Mucosa of rectum (tissue), 2 donors: ENCODE results near the gene SORCS3.

Source experiments
- H3K27ac ChIP-seq, 2 donors: one replicate each; pipeline ENCODE4 v1.7.0; 2013; ENCODE audit warnings: inconsistent platforms in 2 of 2, low read depth in 2 of 2, low read length in 2 of 2
- H3K27me3 ChIP-seq, 2 donors: one replicate each; pipeline ENCODE4 v1.7.0; 2013; ENCODE audit warnings: low read length in 2 of 2; ENCODE audit not compliant: control insufficient read depth in 2 of 2, insufficient read depth in 2 of 2
- H3K36me3 ChIP-seq, 2 donors: one replicate each; pipeline ENCODE4 v1.7.0; 2013; ENCODE audit warnings: low read length in 2 of 2; ENCODE audit not compliant: control insufficient read depth in 2 of 2, insufficient read depth in 2 of 2
- H3K4me1 ChIP-seq, 2 donors: one replicate each; pipeline ENCODE4 v1.7.0; 2013; ENCODE audit warnings: low read length in 2 of 2, mild to moderate bottlenecking in 1 of 2; ENCODE audit not compliant: control insufficient read depth in 2 of 2, insufficient read depth in 2 of 2
- H3K4me3 ChIP-seq, 2 donors: one replicate each; pipeline ENCODE4 v1.7.0; 2013; ENCODE audit warnings: low read length in 2 of 2
- H3K9ac ChIP-seq, 2 donors: one replicate each; pipeline ENCODE4 v1.7.0; 2013; ENCODE audit warnings: low read length in 2 of 2, low read depth in 1 of 2, mild to moderate bottlenecking in 1 of 2
- H3K9me3 ChIP-seq, 2 donors: one replicate each; pipeline ENCODE4 v1.7.0; 2013; ENCODE audit warnings: low read length in 2 of 2; ENCODE audit not compliant: control insufficient read depth in 2 of 2
- donor health status: healthy.
- donor health status: Normal muscosa, but diverticular disease.

SORCS3 gene

GRCh38 chr10:105278439-105278838 is 637.3 kb downstream of the SORCS3 start:
- Histone ChIP-seq H3K36me3 (no peaks in the 10 kb centered on the region), H3K4me1 (no peaks in the 10 kb centered on the region), H3K9ac (no peak overlapping the region), H3K4me3 (no peak overlapping the region), H3K27me3 (no peaks in the 10 kb centered on the region), H3K9me3 (no peaks in the 10 kb centered on the region), H3K27ac (no peak overlapping the region)

- Histone ChIP-seq H3K36me3 (no peaks in the 10 kb centered on the region), H3K27me3 (no peaks in the 10 kb centered on the region), H3K4me3 (no peak overlapping the region), H3K27ac (no peak overlapping the region), H3K9ac (no peak overlapping the region), H3K4me1 (no peaks in the 10 kb centered on the region), H3K9me3 (no peaks in the 10 kb centered on the region)
Observed at GRCh38 chr10:105279101-105279500, 638.0 kb downstream of the SORCS3 start.

GRCh38 chr10:105280895-105281294 is 639.8 kb downstream of the SORCS3 start:
- Histone ChIP-seq H3K36me3 (no peaks in the 10 kb centered on the region), H3K9ac (no peak overlapping the region), H3K4me1 (no peaks in the 10 kb centered on the region), H3K9me3 (no peaks in the 10 kb centered on the region), H3K27me3 (no peaks in the 10 kb centered on the region), H3K4me3 (no peak overlapping the region), H3K27ac (no peak overlapping the region)

- Histone ChIP-seq H3K27ac (no peak overlapping the region), H3K36me3 (no peaks in the 10 kb centered on the region), H3K9ac (no peak overlapping the region), H3K4me3 (no peak overlapping the region), H3K27me3 (no peaks in the 10 kb centered on the region), H3K4me1 (no peaks in the 10 kb centered on the region), H3K9me3 (no peaks in the 10 kb centered on the region)
Observed at GRCh38 chr10:105284476-105285215, 643.6 kb downstream of the SORCS3 start.

GRCh38 chr10:105288026-105288425 is 646.9 kb downstream of the SORCS3 start:
- Histone ChIP-seq H3K9ac (no peak overlapping the region), H3K27me3 (no peaks in the 10 kb centered on the region), H3K9me3 (no peaks in the 10 kb centered on the region), H3K4me1 (no peaks in the 10 kb centered on the region), H3K4me3 (no peak overlapping the region), H3K36me3 (no peaks in the 10 kb centered on the region), H3K27ac (no peak overlapping the region)

- no peak overlapping the region for H3K9ac ChIP-seq
- H3K27ac ChIP-seq, result no peak overlapping the region
- H3K4me3 ChIP-seq, result no peak overlapping the region
- no peaks in the 10 kb centered on the region for H3K9me3 ChIP-seq
- no peaks in the 10 kb centered on the region for H3K4me1 ChIP-seq
- H3K36me3 ChIP-seq, result no peaks in the 10 kb centered on the region
- no peaks in the 10 kb centered on the region for H3K27me3 ChIP-seq
Observed at GRCh38 chr10:105288613-105289012, 647.5 kb downstream of the SORCS3 start.

- Histone ChIP-seq H3K9ac (no peak overlapping the region), H3K4me3 (no peak overlapping the region), H3K4me1 (no peaks in the 10 kb centered on the region), H3K36me3 (no peaks in the 10 kb centered on the region), H3K9me3 (no peaks in the 10 kb centered on the region), H3K27ac (no peak overlapping the region), H3K27me3 (no peaks in the 10 kb centered on the region)
Observed at GRCh38 chr10:105291571-105291970, 650.5 kb downstream of the SORCS3 start.

- no peak overlapping the region for H3K27ac ChIP-seq
- no peaks in the 10 kb centered on the region for H3K27me3 ChIP-seq
- H3K9ac ChIP-seq, result no peak overlapping the region
- H3K36me3 ChIP-seq, result no peaks in the 10 kb centered on the region
- H3K9me3 ChIP-seq, result no peaks in the 10 kb centered on the region
- no peaks in the 10 kb centered on the region for H3K4me1 ChIP-seq
- H3K4me3 ChIP-seq, result no peak overlapping the region
Observed at GRCh38 chr10:105292236-105292635, 651.1 kb downstream of the SORCS3 start.
